Karpas-422 (cell line): ENCODE measurements around the gene GNS. TPM values are rescaled to one million over a fixed set of nuclear protein-coding genes. Genes with fewer than 3 reads are reported as not detected.
A peak's percentile ranks its signal among the peaks of the same experiment; 100 is the strongest.
"Not testable (repeated sequence)": the region's sequence is repeated elsewhere in the genome, so short reads cannot be mapped to it uniquely, and the experiment has no call there.

Source experiments
- DNase-seq: peaks from one replicate; pipeline ENCODE4 v3.0.0-alpha.2; 2015
- H2AFZ ChIP-seq: fragments of 200-600 bp; sonication (generic); 2 replicates; pipeline ENCODE4 v1.6.1; 2014; ENCODE audit warnings: antibody characterized with exemption, low read length, mixed read lengths
- H3K27ac ChIP-seq: fragments of 200-600 bp; sonication (generic); 2 replicates; pipeline ENCODE4 v1.5.1; 2014; ENCODE audit warnings: mild to moderate bottlenecking, low read length, moderate library complexity
- H3K27me3 ChIP-seq: fragments of 200-600 bp; sonication (generic); 2 replicates; pipeline ENCODE4 v1.6.1; 2014; ENCODE audit warnings: low read length, mixed read lengths
- H3K36me3 ChIP-seq: fragments of 200-600 bp; sonication (generic); 2 replicates; pipeline ENCODE4 v1.6.1; 2014; ENCODE audit warnings: low read length, mixed read lengths; ENCODE audit not compliant: insufficient read depth
- H3K4me1 ChIP-seq: fragments of 200-600 bp; sonication (generic); 2 replicates; pipeline ENCODE4 v1.6.1; 2014; ENCODE audit warnings: mild to moderate bottlenecking, low read length, mixed read lengths
- H3K4me2 ChIP-seq: fragments of 200-600 bp; sonication (generic); 2 replicates; pipeline ENCODE4 v1.6.1; 2014; ENCODE audit warnings: low read length, low read depth, mild to moderate bottlenecking; ENCODE audit not compliant: poor library complexity, severe bottlenecking
- H3K4me3 ChIP-seq: fragments of 200-600 bp; sonication (generic); 2 replicates; pipeline ENCODE4 v1.5.1; 2014; ENCODE audit warnings: mild to moderate bottlenecking, antibody characterized with exemption, low read length, mixed read lengths
- H3K79me2 ChIP-seq: fragments of 200-600 bp; sonication (generic); 2 replicates; pipeline ENCODE4 v1.6.1; 2014; ENCODE audit warnings: mild to moderate bottlenecking, low read length, mixed read lengths
- H3K9ac ChIP-seq: fragments of 200-600 bp; sonication (generic); 2 replicates; pipeline ENCODE4 v1.6.0; 2014; ENCODE audit warnings: low read length
- H3K9me2 ChIP-seq: fragments of 200-600 bp; sonication (generic), shearing (Covaris generic); replicated peaks from 2 replicates; pipeline ENCODE4 v1.6.0; 2014; ENCODE audit warnings: mild to moderate bottlenecking, low read length, moderate library complexity; ENCODE audit not compliant: insufficient read depth
- H3K9me3 ChIP-seq: fragments of 300-700, 200-600 bp; sonication (generic); 2 replicates; pipeline ENCODE4 v1.6.1; 2014; ENCODE audit warnings: low read length, mixed read lengths
- H4K20me1 ChIP-seq: fragments of 200-600 bp; sonication (generic); 2 replicates; pipeline ENCODE4 v1.6.1; 2014; ENCODE audit warnings: mild to moderate bottlenecking, antibody characterized with exemption, low read length, low read depth; ENCODE audit not compliant: insufficient read depth
- total RNA-seq: library from RNA; depleted of rRNA; stranded (reverse); fragments of >200 nt; shearing (Covaris generic); gene quantifications from 2 replicates; pipeline ENCODE4 v1.2.3, GENCODE V29; 2014; ENCODE audit warnings: low replicate concordance; rRNA removed

The GNS gene
- total RNA-seq = 25.2 and 49.5 TPM in 2 replicates

DNA sequence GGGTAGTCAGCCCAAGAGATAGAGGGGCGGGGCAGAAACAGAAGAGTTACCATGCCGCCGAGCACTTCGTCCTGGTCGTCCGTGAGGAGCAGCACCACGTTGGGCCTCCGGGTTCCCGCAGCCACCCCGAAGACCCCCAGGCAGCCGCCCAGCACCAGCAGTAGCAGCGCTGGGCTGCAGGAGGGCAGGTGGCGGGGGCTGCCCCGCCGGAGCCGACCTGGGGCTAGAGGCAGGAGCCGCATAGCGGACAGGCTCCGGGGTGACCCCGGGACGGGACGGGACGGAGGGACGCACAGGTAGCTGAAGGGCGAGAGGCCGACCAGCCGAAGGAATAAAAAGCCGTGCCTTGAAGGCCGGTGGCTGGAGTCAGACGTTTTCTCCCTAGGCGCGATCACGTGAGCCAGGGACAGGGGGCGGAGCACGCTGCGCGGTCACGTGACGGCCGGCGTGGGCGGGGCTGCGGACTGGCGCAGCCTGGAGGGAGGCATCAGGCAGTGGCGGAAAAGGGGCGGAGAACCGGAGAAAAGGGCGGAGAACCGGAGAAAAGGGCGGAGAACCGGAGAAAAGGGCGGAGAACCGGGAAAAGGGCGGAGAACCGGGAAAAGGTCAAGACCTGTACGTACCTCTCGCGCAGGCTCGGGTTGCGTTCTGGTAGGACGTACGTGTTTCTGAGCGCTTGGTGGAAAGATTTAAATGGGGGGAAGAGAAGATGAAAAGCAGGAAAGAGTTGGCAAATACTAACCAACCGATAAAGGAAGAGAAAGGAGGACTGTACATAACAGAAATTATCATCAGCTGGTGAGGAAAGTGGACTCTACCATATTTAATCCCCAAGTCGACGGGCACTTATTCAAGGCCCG, at the start of gene GNS:
GNS (minus strand) TSS at position 372 of the 860 bp plus-strand sequence; CDS start at position 242, 130 bp downstream.
- peak; percentile 97 for DNase-seq
- H3K79me2 ChIP-seq = peaks cover 48% of the 10 kb centered on the region
- no peaks in the 10 kb centered on the region for H3K27me3 ChIP-seq
- peak within 1 kb of the TSS; percentile 100 for H3K4me3 ChIP-seq
- H3K4me2 ChIP-seq = peak within 1 kb of the TSS; percentile 88
- no peaks in the 10 kb centered on the region for H3K9me3 ChIP-seq
- no peaks in the 10 kb centered on the region for H3K36me3 ChIP-seq
- H4K20me1 ChIP-seq = no peaks in the 10 kb centered on the region
- peak within 1 kb of the TSS; percentile 56 for H3K27ac ChIP-seq
- peaks cover 32% of the 10 kb centered on the region for H3K4me1 ChIP-seq
- no peaks in the 10 kb centered on the region for H3K9me2 ChIP-seq
- H2AFZ ChIP-seq = peak within 1 kb of the TSS; percentile 99
- peak within 1 kb of the TSS; percentile 94 for H3K9ac ChIP-seq

DNA sequence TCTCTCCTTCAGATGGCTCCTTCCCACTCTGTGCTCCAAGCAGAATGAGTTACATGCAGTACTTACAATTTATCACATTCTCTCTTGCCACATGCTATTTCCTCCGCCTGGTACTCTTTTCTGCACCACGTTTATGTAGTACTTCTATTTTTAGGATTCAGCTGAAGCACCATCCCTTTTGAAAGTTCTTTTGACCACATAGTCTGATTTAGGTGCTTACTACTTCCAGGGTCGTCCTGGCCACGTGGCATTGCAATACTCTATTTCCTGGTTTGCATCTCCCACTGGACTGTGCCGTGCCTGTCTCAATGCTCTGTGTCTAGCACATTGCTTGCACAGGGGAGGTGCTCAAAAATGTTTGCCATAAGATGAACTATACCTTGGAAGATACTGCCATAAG, 48.9 kb upstream of the GNS start:
- no peak overlapping the region for H2AFZ ChIP-seq
- H3K9me3 ChIP-seq = no peaks in the 10 kb centered on the region
- no peak for DNase-seq
- no peak overlapping the region for H3K9ac ChIP-seq
- no peak overlapping the region for H3K4me2 ChIP-seq
- peaks cover 3% of the 10 kb centered on the region; the same call in 1 of the 2 replicates for H3K4me1 ChIP-seq
- no peak overlapping the region for H3K27ac ChIP-seq
- H4K20me1 ChIP-seq = no peaks in the 10 kb centered on the region
- H3K27me3 ChIP-seq = no peaks in the 10 kb centered on the region
- no peaks in the 10 kb centered on the region for H3K36me3 ChIP-seq
- H3K4me3 ChIP-seq = no peak overlapping the region
- H3K79me2 ChIP-seq = no peaks in the 10 kb centered on the region
- H3K9me2 ChIP-seq = no peaks in the 10 kb centered on the region

DNA sequence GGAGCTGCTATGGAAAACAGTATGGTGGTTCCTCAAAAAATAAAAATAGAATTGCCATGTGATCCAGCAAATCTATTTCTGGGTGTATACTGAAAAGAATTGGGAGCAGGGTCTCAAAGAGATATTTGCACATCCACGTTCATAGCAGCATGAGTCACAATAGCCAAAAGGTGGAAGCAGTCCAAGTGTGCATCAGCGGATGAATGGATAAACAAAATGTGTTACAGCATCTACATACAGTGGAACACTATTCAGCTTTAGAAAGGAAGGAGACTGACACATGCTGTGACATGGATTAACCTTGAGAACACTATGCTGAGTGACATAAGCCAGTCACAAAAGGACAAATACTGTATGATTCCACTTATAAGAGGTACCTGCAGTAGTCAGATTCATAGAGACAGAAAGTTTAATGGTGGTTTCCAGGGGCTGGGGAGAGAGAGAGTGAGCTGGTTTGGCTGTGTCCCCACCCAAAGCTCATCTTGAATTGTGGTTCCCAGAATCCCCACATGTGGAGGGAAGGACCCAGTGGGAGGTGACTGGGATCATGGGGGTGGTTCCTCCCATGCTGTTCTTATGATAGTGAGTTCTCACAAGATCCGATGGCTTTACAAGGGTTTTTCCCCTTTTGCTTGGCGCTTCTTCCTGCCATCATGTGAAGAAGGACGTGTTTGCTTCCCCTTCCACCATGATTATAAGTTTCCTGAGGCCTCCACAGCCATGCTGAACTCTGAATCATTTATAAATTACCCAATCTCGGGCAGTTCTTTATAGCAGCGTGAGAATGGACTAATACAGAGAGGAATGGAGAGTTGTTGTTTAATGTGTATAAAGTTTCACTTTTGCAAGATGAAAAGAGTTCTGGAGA, 47.6 kb upstream of the GNS start:
- no peaks in the 10 kb centered on the region for H3K79me2 ChIP-seq
- H3K4me2 ChIP-seq = no peak overlapping the region
- H4K20me1 ChIP-seq = no peaks in the 10 kb centered on the region
- no peak overlapping the region for H2AFZ ChIP-seq
- DNase-seq = no peak
- H3K9me2 ChIP-seq = no peaks in the 10 kb centered on the region
- no peak overlapping the region for H3K4me3 ChIP-seq
- H3K27me3 ChIP-seq = no peaks in the 10 kb centered on the region
- H3K4me1 ChIP-seq = peaks cover 3% of the 10 kb centered on the region; the same call in 1 of the 2 replicates
- H3K9ac ChIP-seq = no peak overlapping the region
- H3K36me3 ChIP-seq = no peaks in the 10 kb centered on the region
- no peak overlapping the region for H3K27ac ChIP-seq
- no peaks in the 10 kb centered on the region for H3K9me3 ChIP-seq

DNA sequence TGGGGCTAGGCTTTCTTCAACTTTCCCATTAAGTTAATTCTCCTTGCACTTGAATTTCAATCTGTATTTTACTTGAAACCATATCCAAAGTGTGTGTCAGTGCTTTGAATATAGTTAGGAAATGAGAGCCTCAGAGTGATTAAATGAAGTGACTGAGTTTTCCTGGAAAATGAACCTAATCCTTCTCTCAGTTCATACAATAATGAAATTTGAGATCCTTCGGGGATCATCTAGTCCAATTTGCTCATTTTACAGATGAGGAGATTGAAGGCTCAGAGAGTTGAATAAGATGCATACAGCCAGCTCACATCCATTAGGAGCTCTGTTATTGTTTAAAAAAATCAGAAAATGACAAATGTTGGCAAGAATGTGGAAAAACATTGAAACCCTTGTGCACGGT, 47.0 kb upstream of the GNS start:
- Histone ChIP-seq H2AFZ (no peak overlapping the region), H3K9me2 (no peaks in the 10 kb centered on the region), H3K4me1 (peaks cover 3% of the 10 kb centered on the region; the same call in 1 of the 2 replicates)

DNA sequence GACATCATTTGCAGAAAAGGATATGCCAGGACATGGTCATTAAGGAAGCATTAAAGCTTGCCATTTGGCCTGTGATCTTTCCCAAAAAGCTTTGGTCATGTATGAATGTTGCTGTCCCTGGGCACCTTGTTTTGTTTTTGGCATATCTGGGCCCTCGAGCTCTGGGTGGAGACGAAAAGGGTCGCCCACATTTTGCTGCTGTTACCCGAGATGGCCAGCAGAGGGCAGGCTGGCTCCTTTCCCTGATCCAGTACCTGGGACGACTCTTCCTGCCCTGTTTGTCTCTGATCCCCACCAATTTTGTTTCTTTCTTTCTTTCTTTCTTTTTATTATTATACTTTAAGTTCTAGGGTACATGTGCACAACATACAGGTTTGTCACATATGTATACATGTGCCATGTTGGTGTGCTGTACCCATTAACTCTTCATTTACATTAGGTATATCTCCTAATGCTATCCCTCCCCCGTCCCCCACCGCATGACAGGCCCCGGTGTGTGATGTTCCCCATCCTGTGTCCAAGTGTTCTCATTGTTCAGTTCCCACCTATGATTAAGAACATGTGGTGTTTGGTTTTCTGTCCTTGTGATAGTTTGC, 43.1 kb upstream of the GNS start:
- not testable (repeated sequence) for H3K79me2 ChIP-seq, H3K27ac ChIP-seq, H3K27me3 ChIP-seq, H3K4me1 ChIP-seq, H3K9ac ChIP-seq, H3K4me2 ChIP-seq, H3K9me3 ChIP-seq, H3K4me3 ChIP-seq, H3K36me3 ChIP-seq, H2AFZ ChIP-seq, H4K20me1 ChIP-seq, H3K9me2 ChIP-seq
- peak; percentile 79 for DNase-seq

More for the DNA sequence above, 47.0 kb upstream of the GNS start:
- DNase-seq = no peak
- Histone ChIP-seq H3K27me3 (no peaks in the 10 kb centered on the region), H3K79me2 (no peaks in the 10 kb centered on the region), H3K36me3 (no peaks in the 10 kb centered on the region), H3K27ac (no peak overlapping the region), H3K4me3 (no peak overlapping the region), H3K4me2 (no peak overlapping the region), H3K9me3 (no peaks in the 10 kb centered on the region), H3K9ac (no peak overlapping the region), H4K20me1 (no peaks in the 10 kb centered on the region)

DNA sequence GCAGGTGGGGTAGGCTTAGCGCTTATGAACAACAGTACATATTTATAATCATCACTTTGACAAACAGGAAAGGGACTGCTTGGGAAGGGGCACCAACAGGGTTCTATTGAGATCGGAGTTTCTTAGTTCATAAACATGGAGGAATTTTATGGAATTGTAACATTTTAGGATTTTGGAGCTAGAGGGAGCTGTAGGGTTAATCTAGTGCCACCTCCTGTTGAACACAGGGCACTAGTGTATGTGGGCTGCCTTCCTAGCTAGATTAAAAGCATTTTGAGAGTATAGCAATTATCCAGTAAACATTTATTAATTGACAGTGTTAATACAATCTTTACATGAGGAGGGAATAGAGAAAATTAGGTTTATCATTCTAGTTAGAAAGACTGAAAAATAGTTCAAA, 42.2 kb upstream of the GNS start:
- H3K79me2 ChIP-seq = no peaks in the 10 kb centered on the region
- H3K9me2 ChIP-seq = no peaks in the 10 kb centered on the region
- DNase-seq = no peak
- no peaks in the 10 kb centered on the region for H3K9me3 ChIP-seq
- no peak overlapping the region for H3K4me3 ChIP-seq
- no peaks in the 10 kb centered on the region for H3K27me3 ChIP-seq
- H3K4me2 ChIP-seq = no peak overlapping the region
- no peak overlapping the region for H2AFZ ChIP-seq
- H3K9ac ChIP-seq = no peak overlapping the region
- H3K36me3 ChIP-seq = no peaks in the 10 kb centered on the region
- H3K27ac ChIP-seq = no peak overlapping the region
- H3K4me1 ChIP-seq = no peaks in the 10 kb centered on the region
- no peaks in the 10 kb centered on the region for H4K20me1 ChIP-seq

DNA sequence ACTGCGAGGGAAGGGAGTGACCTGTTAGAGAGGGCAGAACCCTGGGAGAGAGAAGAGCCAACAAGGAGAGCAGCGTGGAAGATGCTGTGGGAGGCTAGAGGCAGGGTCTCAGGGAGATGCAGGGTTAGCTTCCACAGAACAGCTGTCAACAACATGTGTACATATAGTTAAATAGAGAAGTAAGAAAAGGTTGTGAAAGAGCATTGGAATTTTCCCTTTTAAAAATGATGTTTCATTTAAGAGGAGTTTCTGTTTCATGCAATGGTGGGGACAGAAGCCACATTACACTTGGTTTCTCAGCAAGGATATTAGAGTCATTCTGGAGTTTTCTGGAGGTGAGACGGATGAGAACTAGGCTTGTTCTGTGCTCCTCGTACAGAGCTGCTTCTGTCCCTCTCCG, 41.4 kb upstream of the GNS start:
- H4K20me1 ChIP-seq = no peaks in the 10 kb centered on the region
- H3K9me2 ChIP-seq = no peaks in the 10 kb centered on the region
- H3K4me3 ChIP-seq = no peak overlapping the region
- no peaks in the 10 kb centered on the region for H3K27me3 ChIP-seq
- no peak overlapping the region for H3K4me2 ChIP-seq
- no peaks in the 10 kb centered on the region for H3K79me2 ChIP-seq
- no peaks in the 10 kb centered on the region for H3K9me3 ChIP-seq
- DNase-seq = no peak
- no peaks in the 10 kb centered on the region for H3K36me3 ChIP-seq
- H2AFZ ChIP-seq = no peak overlapping the region
- H3K4me1 ChIP-seq = no peaks in the 10 kb centered on the region
- no peak overlapping the region for H3K9ac ChIP-seq
- no peak overlapping the region for H3K27ac ChIP-seq

DNA sequence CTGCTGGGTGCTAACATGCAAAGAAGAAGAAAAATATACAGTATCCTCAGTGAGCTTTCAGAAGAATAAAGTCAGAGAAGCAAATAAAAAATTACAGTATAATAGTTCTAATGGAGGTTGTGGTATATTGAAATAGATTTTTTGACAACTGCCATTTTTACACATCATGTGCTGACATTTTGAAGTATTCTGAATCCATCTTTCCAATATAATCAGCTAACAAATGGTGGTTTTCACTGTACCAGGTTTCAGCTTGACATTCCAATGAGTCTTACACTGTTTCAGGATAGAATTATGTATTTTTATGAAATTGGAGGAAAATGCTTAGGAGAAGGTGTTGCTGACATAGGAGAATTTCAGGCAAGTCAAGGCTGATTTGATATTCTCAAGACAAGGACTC, 39.0 kb upstream of the GNS start:
- no peak overlapping the region for H2AFZ ChIP-seq
- no peaks in the 10 kb centered on the region for H3K9me3 ChIP-seq
- no peak overlapping the region for H3K9ac ChIP-seq
- no peak for DNase-seq
- H3K27ac ChIP-seq = no peak overlapping the region
- no peaks in the 10 kb centered on the region for H3K79me2 ChIP-seq
- no peaks in the 10 kb centered on the region for H3K4me1 ChIP-seq
- H4K20me1 ChIP-seq = no peaks in the 10 kb centered on the region
- no peaks in the 10 kb centered on the region for H3K27me3 ChIP-seq
- no peaks in the 10 kb centered on the region for H3K36me3 ChIP-seq
- no peaks in the 10 kb centered on the region for H3K9me2 ChIP-seq
- H3K4me3 ChIP-seq = no peak overlapping the region
- no peak overlapping the region for H3K4me2 ChIP-seq
